HepG2 (cell line): Measurements from ENCODE around the gene S100A11. TPM values are rescaled to one million over a fixed set of nuclear protein-coding genes. Genes with fewer than 3 reads are reported as not detected.

Experiments used
- ATAC-seq: fragments of 200-7000 bp; cut with Tn5 transposase; 3 replicates; pipeline ENCODE4 v1.9.1; 2020; ENCODE audit warnings: mild to moderate bottlenecking, moderate library complexity
- BruUV-seq: library from RNA; stranded (reverse); fragments of 400-500 nt; replicated peaks from 2 replicates; lab custom pipeline; 2021; lab: Mats Ljungman, UMichigan
- CTCF ChIA-PET: fragments of 300-600 bp; formaldehyde crosslinking; extraction: SDS; loops from one replicate; lab custom pipeline; 2021; ENCODE audit warnings: low total read pairs, inconsistent platforms, low intra/inter-chr PET ratio; lab: Yijun Ruan, JAX
- POLR2A ChIA-PET: fragments of 350-600 bp; sonication (Branson Sonifier 250); formaldehyde crosslinking; loops from one replicate; lab custom pipeline; 2020; ENCODE audit warnings: antibody characterized with exemption, inconsistent platforms; lab: Yijun Ruan, JAX
- DNase-seq: peaks from one replicate; pipeline ENCODE4 v3.0.0-alpha.2; 2015; ENCODE audit warnings: low spot score
- FAIRE-seq: peaks from 3 replicates; lab custom pipeline; 2011; peaks lifted over from hg19 to GRCh38; lab: Jason Lieb, UNC
- H2AFZ ChIP-seq: one replicate; pipeline ENCODE4 v1.6.1; 2011; ENCODE audit warnings: low read length, inconsistent platforms
- H3K27ac ChIP-seq: fragments of 300-600 bp; 3 replicates; pipeline ENCODE4 v1.8.0; 2011; ENCODE audit warnings: mixed run types, mild to moderate bottlenecking, mixed read lengths, low read length, inconsistent platforms; ENCODE audit not compliant: insufficient read depth; ENCODE audit errors: extremely low read length
- H3K27me3 ChIP-seq, 2 experiments: fragments of 200-600 bp in 1 of 2; 2 replicates in 1 of 2; 3 replicates in 1 of 2; pipeline versions ENCODE4 v1.6.0 to v1.8.0; 2011; ENCODE audit warnings: low read length in 2 of 2, mild to moderate bottlenecking in 2 of 2, moderate library complexity in 2 of 2, inconsistent platforms in 1 of 2; ENCODE audit not compliant: insufficient read depth in 2 of 2, control insufficient read depth in 1 of 2
- H3K36me3 ChIP-seq, 2 experiments: fragments of 200-600 bp in 1 of 2; replicated peaks in 1 of 2; 2 replicates in 1 of 2; 3 replicates in 1 of 2; pipeline versions ENCODE4 v1.5.1 to v1.8.0; 2011; ENCODE audit warnings: low read length in 2 of 2, inconsistent platforms in 1 of 2; ENCODE audit not compliant: insufficient read depth in 2 of 2, control insufficient read depth in 1 of 2
- H3K4me1 ChIP-seq: 2 replicates; pipeline ENCODE4 v1.5.1; 2012; ENCODE audit warnings: low read length, inconsistent platforms; ENCODE audit not compliant: insufficient read depth
- H3K4me2 ChIP-seq: 2 replicates; pipeline ENCODE4 v1.6.0; 2011; ENCODE audit warnings: low read depth, low read length, inconsistent platforms
- H3K4me3 ChIP-seq, 3 experiments: fragments of 200-600 bp in 1 of 3; sonication (generic), shearing (Covaris generic) in 1 of 3; replicated peaks in 1 of 3; 2 replicates each; pipeline ENCODE4 v1.5.1; 2011 to 2016; ENCODE audit warnings: low read length in 3 of 3, inconsistent platforms in 2 of 3, low read depth in 2 of 3, mild to moderate bottlenecking in 2 of 3, control low read depth in 1 of 3, mixed read lengths in 1 of 3; ENCODE audit not compliant: insufficient read depth in 1 of 3
- H3K79me2 ChIP-seq: one replicate; pipeline ENCODE4 v1.6.1; 2011; ENCODE audit warnings: low read length, inconsistent platforms; ENCODE audit not compliant: insufficient read depth
- H3K9ac ChIP-seq: 2 replicates; pipeline ENCODE4 v1.6.0; 2011; ENCODE audit warnings: mild to moderate bottlenecking, low read depth, low read length, inconsistent platforms; ENCODE audit not compliant: insufficient read depth
- H3K9me3 ChIP-seq: 2 replicates; pipeline ENCODE4 v1.5.1; 2012; ENCODE audit warnings: mild to moderate bottlenecking, low read length
- H4K20me1 ChIP-seq: 2 replicates; pipeline ENCODE4 v1.6.0; 2011; ENCODE audit warnings: inconsistent platforms, mild to moderate bottlenecking, low read length, moderate library complexity; ENCODE audit not compliant: insufficient read depth
- CTCF ChIP-seq: sonication (generic); formaldehyde crosslinking; IDR thresholded peaks from 2 replicates; pipeline ENCODE4 v1.5.0; 2020; ENCODE audit warnings: mild to moderate bottlenecking, missing genetic modification reagents, moderate library complexity
- DR1 ChIP-seq: sonication (generic); formaldehyde crosslinking; IDR thresholded peaks from 2 replicates; pipeline ENCODE4 v1.8.0; 2021; ENCODE audit warnings: mild to moderate bottlenecking, missing genetic modification reagents, inconsistent platforms
- FOSL2 ChIP-seq: sonication (generic); formaldehyde crosslinking; IDR thresholded peaks from 2 replicates; pipeline ENCODE4 v1.4.0; 2020; ENCODE audit warnings: missing genetic modification reagents
- GATAD2A ChIP-seq: IDR thresholded peaks from 2 replicates; pipeline ENCODE4 v1.6.1; 2016
- HIVEP1 ChIP-seq: sonication (generic); formaldehyde crosslinking; IDR thresholded peaks from 2 replicates; pipeline ENCODE4 v1.4.0; 2020; ENCODE audit warnings: mild to moderate bottlenecking, missing genetic modification reagents
- JDP2 ChIP-seq: sonication (generic); formaldehyde crosslinking; IDR thresholded peaks from 2 replicates; pipeline ENCODE4 v1.8.1; 2022; ENCODE audit warnings: missing genetic modification reagents, borderline replicate concordance
- MTA3 ChIP-seq: sonication (generic); formaldehyde crosslinking; IDR thresholded peaks from 2 replicates; pipeline ENCODE4 v1.4.0; 2020; ENCODE audit warnings: missing genetic modification reagents
- MYNN ChIP-seq: sonication (generic); formaldehyde crosslinking; IDR thresholded peaks from 2 replicates; pipeline ENCODE4 v1.4.0; 2020; ENCODE audit warnings: mild to moderate bottlenecking, low read depth, missing genetic modification reagents
- RBM22 ChIP-seq: fragments of 200-400 bp; formaldehyde crosslinking; optimal IDR thresholded peaks from 2 replicates; pipeline ENCODE3; 2017; ENCODE audit warnings: mild to moderate bottlenecking, low read length, moderate library complexity
- SALL1 ChIP-seq: sonication (generic); formaldehyde crosslinking; IDR thresholded peaks from 2 replicates; pipeline ENCODE4 v1.8.0; 2022; ENCODE audit warnings: mild to moderate bottlenecking, missing genetic modification reagents
- SOX6 ChIP-seq, 2 experiments: fragments of 450-650 bp in 1 of 2; sonication (generic) in 1 of 2; formaldehyde crosslinking in 1 of 2; IDR thresholded peaks; 2 replicates each; pipeline versions ENCODE4 v1.4.0 to v1.6.1; 2017 to 2020; ENCODE audit warnings: antibody characterized with exemption in 1 of 2, mild to moderate bottlenecking in 1 of 2, missing genetic modification reagents in 1 of 2
- TOPORS ChIP-seq: sonication (generic); formaldehyde crosslinking; IDR thresholded peaks from 2 replicates; pipeline ENCODE4 v1.8.0; 2023; ENCODE audit warnings: mild to moderate bottlenecking, missing genetic modification reagents
- XRCC5 ChIP-seq: fragments of 200-400 bp; formaldehyde crosslinking; optimal IDR thresholded peaks from 2 replicates; pipeline ENCODE3; 2017; ENCODE audit warnings: mild to moderate bottlenecking, low read length
- ZNF354B ChIP-seq: sonication (generic); formaldehyde crosslinking; IDR thresholded peaks from 2 replicates; pipeline ENCODE4 v1.8.0; 2022; ENCODE audit warnings: mild to moderate bottlenecking, missing genetic modification reagents
- ZNF501 ChIP-seq: sonication (generic); formaldehyde crosslinking; IDR thresholded peaks from 2 replicates; pipeline ENCODE4 v1.5.1; 2020; ENCODE audit warnings: mild to moderate bottlenecking, moderate library complexity, missing genetic modification reagents
- ZNF552 ChIP-seq: sonication (generic); formaldehyde crosslinking; IDR thresholded peaks from 2 replicates; pipeline ENCODE4 v1.9.0; 2022; ENCODE audit warnings: missing genetic modification reagents, mild to moderate bottlenecking, borderline replicate concordance
- ZNF589 ChIP-seq: sonication (generic); formaldehyde crosslinking; conservative IDR thresholded peaks from 2 replicates; pipeline ENCODE4 v1.8.0; 2022; ENCODE audit warnings: mild to moderate bottlenecking, moderate library complexity, missing genetic modification reagents
- ZNF7 ChIP-seq: IDR thresholded peaks from 2 replicates; pipeline ENCODE4 v1.6.1; 2016; ENCODE audit warnings: missing biosample characterization, missing genetic modification reagents
- ZNF75D ChIP-seq: sonication (generic); formaldehyde crosslinking; IDR thresholded peaks from 2 replicates; pipeline ENCODE4 v1.8.1; 2023; ENCODE audit warnings: missing genetic modification reagents, mild to moderate bottlenecking, borderline replicate concordance
- ZSCAN9 ChIP-seq: IDR thresholded peaks from 2 replicates; pipeline ENCODE4 v1.6.1; 2016; ENCODE audit warnings: borderline replicate concordance
- WGBS: methylation state at CpG from one replicate; pipeline ENCODE4 v1.1.6; 2017; ENCODE audit warnings: low lambda C conversion rate; 5-methylcytosine and 5-hydroxymethylcytosine counted together
- in situ Hi-C: cut with HindIII; loops from 2 replicates; pipeline ENCODE4 v1.10.0; 2017; ENCODE audit warnings: low pct_unique_long_range_greater_than_20kb; ENCODE audit not compliant: extremely low pct_ligation_motif_present
- intact Hi-C: fragments of 100-400 bp; cut with micrococcal nuclease; formaldehyde crosslinking; loops from one replicate; pipeline ENCODE4 v1.10.0; 2022; ENCODE audit not compliant: unreplicated experiment
- polyA plus RNA-seq, 8 experiments: library from polyadenylated mRNA; depleted of rRNA in 3 of 8; stranded (reverse) in 7 of 8; unstranded in 1 of 8; fragments of >200 nt; fragmentation: Illumina TruSeq in 4 of 8; extraction: Trizol in 4 of 8; gene quantifications; 2 replicates each; pipeline versions ENCODE4 v1.2.1 to v1.2.3, GENCODE V29; 2011 to 2016; ENCODE audit warnings: low read depth in 4 of 8, missing spikeins in 1 of 8, mixed read lengths in 1 of 8; ENCODE audit not compliant: insufficient read depth in 1 of 8
- total RNA-seq, 5 experiments: library from RNA; depleted of rRNA; stranded (reverse); fragments of >200 nt; fragmentation: Illumina TruSeq; extraction: Trizol; gene quantifications; 2 replicates each; pipeline ENCODE4 v1.2.3, GENCODE V29; 2016; ENCODE audit warnings: low read depth in 1 of 5
- TF ChIP-seq, protein P1 (sequence below): sonication (generic); formaldehyde crosslinking; IDR thresholded peaks from 2 replicates; pipeline ENCODE4 v1.4.0; 2020; ENCODE audit warnings: missing genetic modification reagents; ENCODE audit errors: not compliant biosample characterization
- TF ChIP-seq, protein P2 (sequence below): IDR thresholded peaks from 2 replicates; pipeline ENCODE4 v1.6.1; 2016; ENCODE audit warnings: low read depth, borderline replicate concordance

Gene S100A11
- total and polyA plus RNA-seq, 2 of the 13 experiments (the other 11 are each of a cell fraction or from before 2014, with no cell fraction given), result 6.6 to 34.4 TPM

GRCh38 chr1:152001631-152002584 is 34.9 kb downstream of the S100A11 start:
- Histone ChIP-seq H3K9me3 (no peaks in the 10 kb centered on the region), H2AFZ (no peak overlapping the region), H3K36me3 (no peaks in the 10 kb centered on the region), H3K4me1 (peaks cover 11% of the 10 kb centered on the region), H3K27me3 (peaks cover 0 to 5% of the 10 kb centered on the region in 2 experiments; a peak in 2 of 5 replicates), H3K9ac (no peak overlapping the region), H3K4me2 (peak overlapping the region; percentile 30), H3K4me3 (no peak overlapping the region), H3K27ac (no peak overlapping the region), H3K79me2 (no peaks in the 10 kb centered on the region), H4K20me1 (no peaks in the 10 kb centered on the region)
- intact Hi-C loops (loop anchor here (1.0 to 2.0 kb wide), 3 partner anchors 34 to 113 kb away; no protein-coding TSS in a partner anchor), in situ Hi-C loops (no loop called here)
- BruUV-seq, result no TSS peak
- WGBS, result 70% methylated on average over 4 of the region's 4 CpGs
- ATAC-seq (peak; percentile 74), FAIRE-seq (peak; percentile 84), DNase-seq (peak; percentile 72)
- ChIA-PET POLR2A (interaction anchor here (0.9 to 2.2 kb wide), 7 partner anchors 9 to 93 kb away, joined by 3 to 12 read pairs (median 3); partner anchors contain the start of genes S100A10 and THEM4), CTCF (interaction anchor here (0.8 to 6.2 kb wide), 5 partner anchors 13 to 113 kb away, joined by 3 to 48 read pairs (median 3); no protein-coding TSS in a partner anchor)
- TF ChIP-seq SALL1 (CRISPR knock-in tag), result no peak
- peak; percentile 59 for TF ChIP-seq XRCC5
- TF ChIP-seq ZNF589 (CRISPR knock-in tag), result no peak
- TF ChIP-seq TOPORS (CRISPR knock-in tag), result no peak
- no peak for TF ChIP-seq MTA3
- no peak for TF ChIP-seq ZNF7 (CRISPR knock-in tag)
- peak; percentile 81 for TF ChIP-seq CTCF (CRISPR knock-in tag)
- TF ChIP-seq ZNF75D (CRISPR knock-in tag), result no peak
- TF ChIP-seq GATAD2A (CRISPR knock-in tag), result 0 out of 2 replicates have a peak, but pooled peaks have one; percentile 14
- TF ChIP-seq HIVEP1 (CRISPR knock-in tag), result no peak
- no peak for TF ChIP-seq ZNF552 (CRISPR knock-in tag)
- TF ChIP-seq SOX6 (IDR thresholded peaks at IDR 0.05), result no peak
- no peak for TF ChIP-seq SOX6 (CRISPR knock-in tag; IDR thresholded peaks at IDR 0.05)
- TF ChIP-seq FOSL2 (CRISPR knock-in tag), result peak; percentile 22; the same call in 1 of the 2 replicates
- no peak for TF ChIP-seq JDP2
- TF ChIP-seq, protein P1, sequence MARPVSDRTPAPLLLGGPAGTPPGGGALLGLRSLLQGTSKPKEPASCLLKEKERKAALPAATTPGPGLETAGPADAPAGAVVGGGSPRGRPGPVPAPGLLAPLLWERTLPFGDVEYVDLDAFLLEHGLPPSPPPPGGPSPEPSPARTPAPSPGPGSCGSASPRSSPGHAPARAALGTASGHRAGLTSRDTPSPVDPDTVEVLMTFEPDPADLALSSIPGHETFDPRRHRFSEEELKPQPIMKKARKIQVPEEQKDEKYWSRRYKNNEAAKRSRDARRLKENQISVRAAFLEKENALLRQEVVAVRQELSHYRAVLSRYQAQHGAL (CRISPR knock-in tag), result no peak
- no peak for TF ChIP-seq MYNN (CRISPR knock-in tag)
- TF ChIP-seq, protein P2, sequence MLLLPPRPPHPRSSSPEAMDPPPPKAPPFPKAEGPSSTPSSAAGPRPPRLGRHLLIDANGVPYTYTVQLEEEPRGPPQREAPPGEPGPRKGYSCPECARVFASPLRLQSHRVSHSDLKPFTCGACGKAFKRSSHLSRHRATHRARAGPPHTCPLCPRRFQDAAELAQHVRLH, result no peak
- peak; percentile 37; the same call in 1 of the 2 replicates for TF ChIP-seq ZNF501 (CRISPR knock-in tag)
- TF ChIP-seq DR1 (CRISPR knock-in tag), result no peak
- TF ChIP-seq ZSCAN9 (CRISPR knock-in tag), result no peak
- no peak for TF ChIP-seq ZNF354B
- TF ChIP-seq RBM22, result no peak
